H7 (cell line): ENCODE data around the gene ENTPD1. TPM values are rescaled to one million over a fixed set of nuclear protein-coding genes. Genes with fewer than 3 reads are reported as not detected.

Experiments used
- DNase-seq: peaks from one replicate; pipeline ENCODE4 v3.0.0; 2012
- H3K27me3 ChIP-seq: 2 replicates; pipeline ENCODE4 v1.6.0; 2011; ENCODE audit warnings: mild to moderate bottlenecking, low read length; ENCODE audit not compliant: control insufficient read depth, insufficient read depth
- H3K36me3 ChIP-seq: replicated peaks from 2 replicates; pipeline ENCODE4 v1.5.1; 2011; ENCODE audit warnings: low read length; ENCODE audit not compliant: control insufficient read depth, insufficient read depth
- H3K4me3 ChIP-seq: 2 replicates; pipeline ENCODE4 v1.5.1; 2011; ENCODE audit warnings: low read depth, mild to moderate bottlenecking, control low read depth, low read length, moderate library complexity; ENCODE audit not compliant: insufficient read depth
- total RNA-seq: library from RNA; depleted of rRNA; stranded (reverse); fragments of >200 nt; shearing (Covaris generic); gene quantifications from 2 replicates; pipeline ENCODE4 v1.2.3, GENCODE V29; 2014

Gene ENTPD1
- total RNA-seq, 1 experiment from 2014 or later, result 0.42 TPM

GRCh38 chr10:95783741-95784140 lies 27.8 kb downstream of the ENTPD1 start:
- Histone ChIP-seq H3K36me3 (no peaks in the 10 kb centered on the region), H3K27me3 (no peaks in the 10 kb centered on the region), H3K4me3 (no peak overlapping the region)
- no peak for DNase-seq

- no peak for DNase-seq
- H3K36me3 ChIP-seq, result no peaks in the 10 kb centered on the region
- no peaks in the 10 kb centered on the region for H3K27me3 ChIP-seq
- H3K4me3 ChIP-seq, result no peak overlapping the region
These were observed 28.4 kb downstream of the ENTPD1 start for GRCh38 chr10:95784279-95784913.

GRCh38 chr10:95785317-95785716 lies 29.4 kb downstream of the ENTPD1 start:
- Histone ChIP-seq H3K4me3 (no peak overlapping the region), H3K27me3 (no peaks in the 10 kb centered on the region)
- DNase-seq, result no peak

GRCh38 chr10:95785942-95786669 lies 30.1 kb downstream of the ENTPD1 start:
- Histone ChIP-seq H3K4me3 (no peak overlapping the region), H3K36me3 (no peaks in the 10 kb centered on the region), H3K27me3 (no peaks in the 10 kb centered on the region)
- peak; percentile 15 for DNase-seq

More at GRCh38 chr10:95785317-95785716, 29.4 kb downstream of the ENTPD1 start:
- H3K36me3 ChIP-seq, result no peaks in the 10 kb centered on the region

GRCh38 chr10:95787447-95787846 lies 31.5 kb downstream of the ENTPD1 start:
- no peaks in the 10 kb centered on the region for H3K27me3 ChIP-seq
- H3K36me3 ChIP-seq, result no peaks in the 10 kb centered on the region
- no peak for DNase-seq
- no peak overlapping the region for H3K4me3 ChIP-seq

- Histone ChIP-seq H3K4me3 (no peak overlapping the region), H3K27me3 (no peaks in the 10 kb centered on the region), H3K36me3 (no peaks in the 10 kb centered on the region)
- DNase-seq, result no peak
These were observed 32.9 kb downstream of the ENTPD1 start for GRCh38 chr10:95788830-95789229.

- no peaks in the 10 kb centered on the region for H3K36me3 ChIP-seq
- no peak for DNase-seq
- H3K27me3 ChIP-seq, result no peaks in the 10 kb centered on the region
- H3K4me3 ChIP-seq, result no peak overlapping the region
These were observed 33.9 kb downstream of the ENTPD1 start for GRCh38 chr10:95789902-95790301.

GRCh38 chr10:95790982-95791381 lies 35.0 kb downstream of the ENTPD1 start:
- Histone ChIP-seq H3K36me3 (no peaks in the 10 kb centered on the region), H3K4me3 (no peak overlapping the region), H3K27me3 (no peaks in the 10 kb centered on the region)
- DNase-seq, result no peak

- DNase-seq, result no peak
These were observed 35.5 kb downstream of the ENTPD1 start for GRCh38 chr10:95791425-95791979.

GRCh38 chr10:95792211-95792780 lies 36.3 kb downstream of the ENTPD1 start:
- DNase-seq, result no peak
- Histone ChIP-seq H3K4me3 (no peak overlapping the region), H3K36me3 (no peaks in the 10 kb centered on the region), H3K27me3 (no peaks in the 10 kb centered on the region)

More at GRCh38 chr10:95791425-95791979, 35.5 kb downstream of the ENTPD1 start:
- no peaks in the 10 kb centered on the region for H3K36me3 ChIP-seq
- no peaks in the 10 kb centered on the region for H3K27me3 ChIP-seq
- no peak overlapping the region for H3K4me3 ChIP-seq

- DNase-seq, result no peak
- Histone ChIP-seq H3K36me3 (no peaks in the 10 kb centered on the region), H3K4me3 (no peak overlapping the region), H3K27me3 (no peaks in the 10 kb centered on the region)
These were observed 36.9 kb downstream of the ENTPD1 start for GRCh38 chr10:95792874-95793285.

GRCh38 chr10:95793401-95794045 lies 37.6 kb downstream of the ENTPD1 start:
- Histone ChIP-seq H3K36me3 (no peaks in the 10 kb centered on the region), H3K27me3 (no peaks in the 10 kb centered on the region), H3K4me3 (no peak overlapping the region)
- DNase-seq, result no peak

GRCh38 chr10:95794195-95794594 lies 38.2 kb downstream of the ENTPD1 start:
- Histone ChIP-seq H3K36me3 (no peaks in the 10 kb centered on the region), H3K27me3 (no peaks in the 10 kb centered on the region), H3K4me3 (no peak overlapping the region)
- DNase-seq, result no peak

- Histone ChIP-seq H3K27me3 (no peaks in the 10 kb centered on the region), H3K36me3 (no peaks in the 10 kb centered on the region), H3K4me3 (no peak overlapping the region)
- no peak for DNase-seq
These were observed 39.6 kb downstream of the ENTPD1 start for GRCh38 chr10:95795602-95796001.
